Fibroblast of skin of left quadriceps (primary cell): Measurements from ENCODE around the gene MEST.
A peak's percentile ranks its signal among the peaks of the same experiment; 100 is the strongest.
"Not testable (repeated sequence)": the region's sequence is repeated elsewhere in the genome, so short reads cannot be mapped to it uniquely, and the experiment has no call there.

Source experiments
- DNase-seq, 2 experiments: peaks; one replicate each; pipeline ENCODE4 v3.0.0-alpha.2; 2013; ENCODE audit warnings: low read depth in 2 of 2

MEST gene

GRCh38 chr7:130485734-130486113 lies 6.2 kb upstream of the MEST start:
- no peak for DNase-seq

GRCh38 chr7:130486114-130486953 lies 5.6 kb upstream of the MEST start:
- DNase-seq = no peak

- DNase-seq = no peak
Observed at GRCh38 chr7:130486954-130487436, 4.9 kb upstream of the MEST start.

GRCh38 chr7:130488392-130489139 lies 3.3 kb upstream of the MEST start:
- DNase-seq = no peak

GRCh38 chr7:130489140-130489983 lies 2.5 kb upstream of the MEST start:
- DNase-seq = peak; percentile 71 to 72

GRCh38 chr7:130490311-130490791 lies 1.5 kb upstream of the MEST start:
- DNase-seq = no peak

- no peak for DNase-seq
Observed at GRCh38 chr7:130490888-130491804, 739 bp upstream of the MEST start.

- no peak for DNase-seq
Observed at GRCh38 chr7:130492523-130493274, 814 bp downstream of the MEST start.

- DNase-seq = no peak
Observed at GRCh38 chr7:130493275-130493873, 1.5 kb downstream of the MEST start.

- no peak for DNase-seq
Observed at GRCh38 chr7:130494431-130494858, 2.6 kb downstream of the MEST start.

- DNase-seq = no peak
Observed at GRCh38 chr7:130500463-130500862, 8.6 kb downstream of the MEST start.

GRCh38 chr7:130500910-130501309 lies 9.0 kb downstream of the MEST start:
- no peak for DNase-seq

GRCh38 chr7:130505753-130506152 lies 13.9 kb downstream of the MEST start:
- no peak for DNase-seq

GRCh38 chr7:130506358-130506757 lies 14.5 kb downstream of the MEST start:
- no peak for DNase-seq

GRCh38 chr7:130512038-130512437 lies 20.2 kb downstream of the MEST start:
- not testable (repeated sequence) for DNase-seq

GRCh38 chr7:130513447-130513846 lies 21.6 kb downstream of the MEST start:
- DNase-seq = no peak

GRCh38 chr7:130515315-130516040 lies 23.6 kb downstream of the MEST start:
- no peak for DNase-seq

GRCh38 chr7:130521258-130521951 lies 29.5 kb downstream of the MEST start:
- no peak for DNase-seq
